ENCODE data around the gene GAS7.

The GAS7 gene

DNA sequence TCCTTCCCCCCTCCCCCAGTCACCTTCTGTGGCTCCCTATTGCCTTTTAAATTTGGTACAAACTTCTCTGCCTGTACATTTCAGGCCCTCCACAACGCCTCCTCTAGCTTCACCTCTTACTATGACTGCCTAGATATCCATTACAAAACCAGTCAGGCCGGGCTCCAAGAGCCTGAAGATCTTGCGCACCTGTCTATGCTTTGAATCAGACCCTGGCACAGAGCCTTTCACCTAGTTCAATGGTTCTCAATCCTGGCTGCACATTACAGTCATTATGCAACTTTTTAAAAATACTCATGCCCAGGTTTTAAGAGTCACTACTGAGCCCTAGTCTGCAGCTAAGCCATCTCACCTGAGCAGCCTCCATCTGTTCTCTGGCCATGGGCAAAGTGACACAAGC lies 1.6 kb upstream of the GAS7 start:
- DNase-seq, result no peak

DNA sequence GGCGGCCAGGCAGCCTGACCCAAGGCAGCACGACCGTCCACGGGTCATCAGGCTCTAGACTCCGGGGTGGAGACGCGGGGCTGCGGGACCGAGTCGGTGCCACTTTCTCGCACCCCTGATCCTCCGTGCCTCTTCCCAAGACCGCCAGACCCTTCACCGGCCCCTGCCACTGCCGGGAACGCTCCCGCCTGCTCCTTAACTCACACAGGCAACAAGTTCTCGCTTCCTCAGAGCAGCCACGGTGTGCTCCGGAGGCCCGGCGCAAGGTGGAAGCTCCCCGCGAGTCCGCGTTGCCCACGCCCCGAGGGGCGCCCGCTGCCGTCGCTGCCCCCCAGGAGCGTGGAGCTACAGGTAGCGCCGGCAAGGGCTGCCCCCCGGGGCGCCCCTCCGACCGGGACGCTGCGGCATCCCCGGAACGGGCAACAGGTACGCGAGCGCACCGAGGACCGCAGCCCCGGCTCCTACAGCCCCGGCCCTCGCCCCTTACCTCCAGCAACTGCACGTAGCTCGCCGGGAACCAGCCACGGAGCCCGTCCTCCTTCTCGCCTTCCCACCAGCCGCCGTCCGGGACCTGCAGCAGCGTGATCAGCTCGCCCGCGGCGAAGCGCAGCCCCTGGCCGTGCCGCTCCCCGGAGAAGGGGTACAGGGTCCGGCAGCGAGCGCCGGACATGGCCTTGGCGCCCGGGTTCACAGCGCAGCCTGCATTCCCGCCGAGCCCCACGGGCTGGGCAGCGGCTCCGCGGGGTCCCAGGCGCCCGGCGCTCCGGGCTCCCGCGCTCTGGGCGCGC lies 491 bp downstream of the GAS7 start:
- DNase-seq, result no peak

DNA sequence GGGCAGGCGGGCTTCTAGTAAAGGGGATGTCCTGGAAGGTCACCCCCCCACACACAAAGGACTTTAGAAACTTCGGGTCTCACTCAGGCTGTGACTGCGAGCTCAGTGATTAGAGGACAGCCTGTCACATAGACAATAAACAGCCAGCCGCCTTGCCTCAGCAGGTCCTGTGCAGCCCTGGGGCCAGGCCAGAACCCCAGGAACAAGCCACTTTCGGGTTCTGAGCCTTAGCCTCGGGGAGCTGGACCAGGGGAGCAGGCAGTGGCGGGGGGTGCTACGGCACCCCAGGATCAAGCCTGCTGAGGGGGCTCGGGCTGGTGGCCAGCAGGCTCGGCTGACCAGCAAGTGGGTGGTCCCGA lies 1.1 kb downstream of the GAS7 start:
- no peak for DNase-seq

DNA sequence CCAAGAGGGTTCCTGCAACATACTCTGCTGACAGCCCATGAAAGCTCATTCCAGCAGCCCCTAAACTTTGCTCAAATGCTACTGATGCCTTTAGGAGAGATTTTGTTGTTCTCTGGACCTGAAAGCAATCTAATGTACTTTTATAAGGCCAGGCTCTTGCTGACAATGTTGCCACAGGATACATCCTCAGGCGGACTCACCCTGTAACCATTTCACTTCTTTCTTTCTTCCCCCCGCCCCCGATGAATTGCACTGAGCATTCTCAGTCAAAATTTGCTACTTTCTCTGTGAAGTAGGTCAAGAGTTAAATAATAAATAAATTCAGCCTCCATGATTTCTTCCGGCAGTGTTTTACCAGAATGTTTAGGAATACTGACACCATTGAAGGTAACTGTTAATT lies 1.5 kb downstream of the GAS7 start:
- DNase-seq, result no peak

DNA sequence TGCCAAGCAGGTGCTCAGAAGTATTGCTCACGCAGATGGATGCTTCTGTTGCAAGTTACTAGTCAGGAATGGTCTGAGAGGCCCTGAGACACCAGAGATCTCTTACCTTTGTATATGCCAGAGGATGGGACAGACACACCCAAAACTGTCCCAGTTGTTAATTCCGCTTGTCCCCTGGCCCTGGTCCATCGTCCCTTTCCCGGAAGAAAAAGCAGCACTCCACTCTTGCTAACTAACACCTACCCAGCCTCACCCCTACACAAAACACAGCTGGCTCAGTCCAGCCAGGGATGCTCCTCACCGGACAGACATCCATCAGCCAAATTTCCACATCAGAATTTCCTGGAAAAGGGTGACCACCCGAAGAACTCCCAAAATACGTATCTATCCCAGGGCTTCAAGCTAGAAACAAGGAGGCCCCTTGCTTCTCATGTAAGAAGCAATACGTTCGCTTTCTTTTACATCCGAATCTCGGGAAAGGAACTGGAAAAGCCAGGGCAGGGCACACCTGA lies 2.0 kb downstream of the GAS7 start:
- DNase-seq, result no peak

DNA sequence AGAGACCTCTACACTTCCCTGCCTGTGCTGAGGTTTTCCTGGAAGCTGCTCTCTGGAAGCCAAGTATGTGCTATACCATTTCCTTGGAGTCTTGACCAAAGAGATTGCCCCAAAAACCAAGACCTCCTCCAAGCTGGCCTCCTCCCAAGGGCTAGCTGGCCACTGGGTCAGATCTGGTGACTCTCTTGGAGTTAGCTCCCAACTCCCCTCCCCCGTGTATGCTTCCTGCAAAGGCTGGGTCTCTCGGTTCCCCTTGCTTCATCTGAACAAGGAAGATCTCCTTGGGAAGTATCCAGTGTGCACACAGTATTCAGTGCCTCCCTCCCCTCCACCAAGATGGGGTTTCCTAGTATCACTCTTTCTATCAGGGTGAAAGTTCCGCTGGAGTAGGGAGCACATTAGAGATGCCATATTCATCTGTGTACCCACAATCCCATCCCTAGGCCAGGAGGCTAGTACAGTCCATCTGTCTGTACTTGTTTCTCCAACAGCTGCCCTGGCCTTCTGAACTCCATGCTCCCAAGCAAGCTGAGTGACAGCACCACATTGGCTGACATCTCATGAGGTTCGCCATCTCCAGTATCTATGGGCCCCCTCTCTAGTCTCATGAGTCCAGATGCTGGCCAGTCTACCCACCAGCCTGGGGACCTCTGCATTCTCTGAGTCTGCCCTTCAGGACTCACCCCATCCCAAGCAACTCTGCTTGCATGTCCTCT lies 3.2 kb downstream of the GAS7 start:
- no peak for DNase-seq

DNA sequence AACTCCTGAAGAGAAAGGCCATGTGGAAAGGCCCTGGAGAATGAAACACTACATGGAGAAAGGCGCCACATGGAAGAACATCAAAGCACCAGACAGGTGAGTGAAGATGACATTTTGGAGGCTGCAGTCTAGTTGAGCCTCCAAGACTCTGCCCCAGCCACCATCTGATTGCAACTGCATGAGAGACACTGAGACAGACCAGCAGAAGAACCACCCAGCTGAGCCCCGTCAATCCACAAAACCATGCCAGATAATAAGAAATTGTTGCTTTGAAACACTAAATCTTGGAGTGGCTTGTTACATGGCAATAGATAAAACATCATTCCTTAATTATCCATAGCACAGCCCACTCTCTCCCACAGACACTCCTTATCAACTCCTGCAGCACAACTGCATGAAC lies 4.8 kb downstream of the GAS7 start:
- DNase-seq, result no peak

DNA sequence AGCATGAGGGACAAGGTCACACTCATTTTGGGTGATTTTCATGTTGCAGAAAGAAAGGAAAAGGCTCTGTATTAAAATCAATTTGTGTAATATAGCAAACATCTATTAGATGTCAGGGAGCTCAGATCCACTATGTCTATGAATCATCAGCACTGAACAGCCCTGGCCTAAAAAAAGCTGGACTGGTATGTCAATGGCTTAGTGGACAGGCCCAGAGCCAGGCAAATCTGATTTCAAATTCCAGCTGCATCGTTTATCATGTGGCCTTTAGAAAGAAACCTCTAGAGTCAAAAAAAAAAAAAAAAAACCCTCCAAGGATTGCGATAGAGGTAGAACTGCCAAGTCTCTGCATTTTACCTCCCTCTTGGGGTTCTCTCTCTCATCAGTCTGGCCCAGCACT lies 5.4 kb downstream of the GAS7 start:
- DNase-seq, result no peak

DNA sequence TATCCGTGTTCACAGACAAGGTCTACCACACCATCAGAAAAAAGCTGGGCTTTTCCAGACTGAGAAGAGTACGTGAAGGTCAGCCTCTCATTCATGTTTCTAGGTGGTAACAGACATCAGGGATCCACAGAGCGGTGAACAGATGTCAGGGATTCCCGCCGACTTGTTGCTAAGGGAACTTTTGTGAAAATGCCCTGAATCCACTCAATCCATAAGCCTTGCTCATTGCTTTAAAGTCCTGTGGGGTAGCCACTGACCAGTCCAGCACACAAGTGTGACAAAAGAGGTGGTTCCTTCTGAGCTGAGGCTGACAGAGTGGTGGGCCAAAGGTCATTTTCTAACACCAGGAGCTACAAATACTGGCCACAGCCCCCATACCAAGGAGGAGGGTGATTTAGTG lies 5.9 kb downstream of the GAS7 start:
- no peak for DNase-seq

DNA sequence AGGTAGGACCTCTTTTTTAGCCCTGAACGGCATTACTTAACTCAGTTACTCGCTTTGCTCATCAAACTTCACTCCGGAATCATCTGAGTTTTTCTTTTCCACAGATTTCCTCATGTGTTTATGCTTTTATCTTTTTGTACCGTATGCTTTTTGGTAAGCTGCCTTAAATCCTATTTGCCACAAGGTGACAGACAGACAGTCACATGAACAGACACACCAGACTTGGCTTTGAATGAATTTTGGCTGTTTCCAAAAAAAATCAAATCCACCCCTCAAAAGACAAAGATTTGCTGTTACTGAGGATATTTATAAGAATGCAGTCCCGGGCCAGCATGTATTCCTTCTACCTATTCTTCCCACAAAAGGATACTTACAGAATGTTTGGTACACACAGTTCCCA lies 10.9 kb downstream of the GAS7 start:
- no peak for DNase-seq

DNA sequence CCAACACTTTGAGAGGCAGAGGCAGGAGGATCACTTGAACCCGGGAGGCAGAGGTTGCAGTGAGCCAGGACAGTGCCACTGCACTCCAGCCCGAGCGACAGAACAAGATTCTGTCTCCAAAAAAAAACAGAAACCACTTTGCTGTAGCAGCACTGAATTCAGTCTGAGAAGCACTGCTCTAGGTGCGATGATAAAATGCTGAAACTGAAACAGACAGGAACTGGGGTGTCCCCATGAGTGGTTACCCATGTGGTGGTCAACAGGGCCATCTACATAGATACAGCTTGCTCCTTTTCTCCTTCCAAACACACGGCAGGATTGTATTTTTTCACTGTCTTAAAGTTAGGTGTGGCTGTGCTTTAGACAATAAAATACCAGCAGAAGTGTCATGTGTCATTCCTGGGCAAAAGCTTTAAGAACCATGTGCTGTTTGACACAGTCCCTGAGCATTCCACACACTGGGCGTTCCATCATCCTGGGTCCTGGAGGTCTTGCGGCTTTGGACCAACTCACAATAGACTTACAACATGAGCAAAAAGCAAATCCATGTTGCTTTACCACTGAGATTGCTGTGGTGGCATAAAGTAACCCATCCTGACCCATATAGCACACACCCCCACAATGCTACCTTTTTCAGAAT lies 11.5 kb downstream of the GAS7 start:
- DNase-seq, result no peak

DNA sequence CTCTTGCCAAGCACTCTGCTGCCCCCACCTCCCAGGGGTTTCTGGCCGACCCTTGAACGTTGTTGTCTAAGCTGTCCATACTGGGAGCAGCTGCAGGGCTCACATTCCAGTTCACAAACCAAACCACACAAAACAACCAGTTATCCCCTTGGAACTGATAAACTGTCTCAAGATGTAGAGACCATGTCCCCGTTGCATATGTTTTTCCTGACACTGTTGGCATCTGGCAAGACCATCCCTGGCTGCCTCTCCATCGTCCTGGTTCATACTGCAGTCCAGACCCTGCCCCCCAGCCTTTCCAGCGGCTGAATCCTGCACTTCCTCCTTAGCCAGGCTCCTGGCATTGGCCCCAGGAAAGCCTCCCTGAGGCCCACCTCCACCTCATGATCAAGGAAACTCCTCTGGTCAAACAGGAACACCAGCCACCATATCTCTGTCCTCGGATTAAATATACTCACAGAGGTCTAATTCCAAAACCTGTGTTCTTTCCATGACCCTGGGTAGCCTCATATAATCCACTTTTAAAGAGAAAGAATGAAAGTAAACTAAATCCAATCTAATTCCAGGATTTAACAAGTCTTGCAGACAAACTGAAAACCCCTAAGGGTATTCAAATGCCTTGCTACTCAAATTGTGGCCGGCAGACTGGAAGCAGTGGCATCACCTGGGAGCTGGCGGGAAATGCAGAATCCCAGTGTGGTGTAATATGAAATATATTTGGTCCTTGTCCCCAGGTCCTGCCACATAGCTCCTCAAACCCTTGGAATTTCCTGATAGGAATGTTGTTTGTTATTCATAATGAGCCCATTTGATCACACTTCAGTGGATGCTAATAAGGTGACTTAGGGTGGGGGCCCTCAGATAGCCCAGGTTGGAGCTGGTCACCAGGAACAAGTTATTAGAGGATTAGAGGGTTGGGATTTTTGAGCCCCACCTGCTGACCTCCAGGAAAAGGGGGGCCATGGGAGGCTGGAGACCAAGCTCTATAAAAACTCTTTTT lies 14.2 kb downstream of the GAS7 start:
- no peak for DNase-seq

DNA sequence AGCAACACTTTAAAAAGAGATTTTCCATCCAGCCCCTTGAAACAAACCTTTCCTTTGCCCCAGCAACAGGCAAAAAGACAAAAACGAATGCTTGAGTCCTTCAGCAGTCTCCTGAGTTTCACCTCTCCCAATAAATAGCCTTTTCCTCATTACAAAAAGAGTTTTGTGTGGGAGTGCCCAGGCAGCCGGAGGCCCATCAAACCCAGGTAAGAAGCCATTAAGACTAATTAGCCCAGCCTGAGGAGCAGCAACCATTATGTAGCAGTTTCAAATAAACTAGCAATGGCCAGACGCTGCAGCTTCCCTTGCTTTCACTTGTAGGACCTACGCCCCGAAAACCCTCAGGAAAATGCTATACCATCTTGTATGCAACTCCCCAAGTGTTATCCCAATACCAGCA lies 15.6 kb downstream of the GAS7 start:
- no peak for DNase-seq

DNA sequence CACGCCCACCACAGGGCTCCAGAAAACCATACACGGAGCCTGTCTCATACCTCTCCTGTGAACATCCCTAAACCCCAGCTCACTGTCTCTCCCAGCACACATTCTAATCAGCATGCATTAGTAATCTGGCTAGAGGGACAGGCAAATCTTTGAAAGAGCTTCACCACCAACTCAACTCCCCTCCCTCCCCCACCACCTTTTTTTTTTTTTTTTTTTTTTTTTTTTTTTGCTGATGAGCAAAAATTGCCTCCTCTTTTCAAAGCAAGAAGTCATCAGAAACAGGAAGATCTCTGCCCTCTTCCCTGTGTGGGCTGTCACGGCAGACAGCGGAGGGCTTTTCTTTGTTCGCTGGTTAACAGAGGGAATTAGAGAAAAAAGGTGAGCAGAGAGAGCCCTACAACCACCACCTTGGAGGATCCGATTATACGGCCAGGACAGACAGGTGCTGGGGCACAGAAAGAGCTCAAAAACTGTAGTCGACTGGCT lies 19.9 kb downstream of the GAS7 start:
- no peak for DNase-seq

DNA sequence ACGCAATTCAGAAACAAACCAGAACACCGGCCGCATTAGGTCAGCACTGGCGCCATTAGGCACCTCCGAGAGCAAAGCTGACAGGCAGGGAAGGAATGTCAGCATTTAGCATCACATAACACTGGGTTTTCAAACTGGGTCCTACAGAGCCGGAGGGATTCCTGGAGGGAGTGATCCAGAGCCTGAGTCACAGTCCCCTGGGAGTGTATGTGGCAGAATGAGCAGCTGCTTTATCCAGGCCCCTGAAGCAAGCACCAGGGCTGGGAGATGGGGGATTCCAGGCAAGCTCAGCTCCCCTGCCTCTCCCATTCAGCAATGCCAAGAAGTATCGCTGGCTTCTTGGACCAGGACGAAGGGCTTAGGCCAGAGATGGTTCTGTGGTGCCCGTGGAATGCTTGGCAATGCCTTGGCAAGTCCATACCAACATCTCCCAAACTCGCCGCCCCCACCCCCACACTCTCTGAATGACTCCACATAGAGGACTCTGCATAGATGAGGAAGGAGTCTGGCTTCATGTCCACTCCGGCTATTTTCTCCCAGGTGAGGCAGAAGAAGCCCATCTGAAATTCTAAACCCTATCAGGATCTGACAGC lies 20.4 kb downstream of the GAS7 start:
- DNase-seq, result no peak

DNA sequence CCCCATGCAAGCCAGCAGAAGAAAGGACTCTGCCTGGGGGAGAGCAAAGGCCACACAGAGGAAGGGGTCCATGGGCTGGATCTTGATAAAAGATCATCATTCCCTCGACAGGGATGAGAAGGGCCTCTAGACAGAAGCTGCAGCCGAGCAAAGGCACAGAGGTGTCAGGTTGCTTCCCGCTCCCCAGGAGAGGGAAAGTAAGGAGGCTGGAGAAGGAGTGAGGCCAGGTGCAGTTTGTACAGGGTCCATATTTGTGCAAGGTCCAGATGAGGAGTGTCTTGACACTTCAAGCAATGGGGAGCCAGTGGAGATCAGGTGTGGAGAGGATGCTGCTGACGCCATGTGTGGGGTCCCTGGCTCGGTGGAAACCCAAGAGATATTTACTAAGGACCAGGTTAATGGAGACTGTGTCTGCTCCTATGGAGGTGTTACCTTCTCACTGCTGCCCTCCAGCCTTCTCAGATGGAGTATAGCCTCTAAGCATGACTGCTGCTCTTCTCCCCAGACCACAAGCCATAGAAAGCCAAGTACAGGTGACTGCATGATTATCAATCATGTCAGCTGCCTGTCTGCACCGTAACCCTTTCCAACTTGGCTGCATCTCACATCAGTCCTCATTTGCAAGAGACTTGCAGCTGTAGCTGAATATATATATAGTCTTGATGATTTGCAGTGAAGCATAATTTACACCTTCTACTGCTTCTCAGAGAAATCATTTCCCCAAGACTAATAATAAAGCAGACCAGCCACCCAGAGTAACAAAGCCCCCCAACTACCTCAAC lies 21.1 kb downstream of the GAS7 start:
- no peak for DNase-seq

DNA sequence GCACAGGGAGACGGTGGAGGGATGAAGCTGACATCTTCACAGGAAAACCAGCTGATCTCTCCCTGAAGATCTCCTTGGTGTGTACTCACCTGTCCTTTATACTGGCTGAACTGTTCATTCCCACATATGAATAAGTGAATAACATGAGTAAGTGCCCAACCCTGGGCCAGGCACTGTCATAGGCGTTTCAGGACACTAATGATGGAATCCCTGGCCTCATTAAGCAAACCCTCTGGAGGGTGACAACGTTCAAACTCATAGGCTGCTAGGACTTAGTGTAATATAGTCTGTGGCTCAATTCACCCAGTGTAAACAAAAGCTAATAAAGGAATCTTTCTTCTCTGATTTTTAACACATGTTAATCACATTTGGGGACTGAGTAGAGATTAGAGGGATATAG lies 24.5 kb downstream of the GAS7 start:
- DNase-seq, result no peak

DNA sequence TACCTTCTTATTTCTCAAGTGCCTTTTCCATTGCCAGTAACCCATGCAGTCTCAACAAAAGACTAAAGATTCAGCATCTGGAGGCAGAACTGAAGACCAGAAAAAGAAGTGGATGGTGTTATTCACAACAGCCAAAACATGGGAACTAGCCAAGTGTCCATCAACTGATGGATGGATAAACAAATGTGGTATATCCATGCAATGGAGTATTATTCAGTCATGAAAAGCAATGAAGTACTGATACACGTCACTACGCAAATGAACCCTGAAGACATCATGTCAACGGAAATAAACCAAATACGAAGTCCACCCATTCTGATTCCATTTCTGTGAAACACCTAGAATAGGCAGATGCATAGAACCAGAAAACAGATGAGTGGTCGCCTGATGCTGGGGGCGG lies 25.6 kb downstream of the GAS7 start:
- no peak for DNase-seq

DNA sequence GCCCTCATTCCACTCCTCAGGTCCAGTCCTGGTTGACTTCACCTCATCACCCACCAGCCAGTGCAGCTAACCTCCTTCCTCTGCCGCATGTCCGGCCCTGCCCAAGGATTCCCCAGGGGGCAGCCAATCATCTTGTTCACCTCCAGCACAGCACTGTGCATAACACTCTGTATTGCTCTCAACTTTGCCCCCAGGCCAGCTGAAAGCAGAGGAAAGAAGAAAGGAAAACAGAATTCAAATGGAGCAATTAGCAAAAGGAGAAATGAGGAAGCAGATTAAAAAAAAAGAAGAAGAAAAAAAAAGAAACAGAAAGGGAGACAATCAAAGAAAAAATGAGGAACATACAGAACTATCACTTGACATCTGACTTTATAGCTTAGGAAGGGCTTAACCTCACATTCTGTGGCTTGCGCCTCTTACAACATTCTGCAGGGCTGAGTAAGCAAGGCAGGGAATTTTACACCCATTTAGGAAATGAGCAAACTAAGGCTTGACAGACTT lies 26.1 kb downstream of the GAS7 start:
- DNase-seq, result no peak

DNA sequence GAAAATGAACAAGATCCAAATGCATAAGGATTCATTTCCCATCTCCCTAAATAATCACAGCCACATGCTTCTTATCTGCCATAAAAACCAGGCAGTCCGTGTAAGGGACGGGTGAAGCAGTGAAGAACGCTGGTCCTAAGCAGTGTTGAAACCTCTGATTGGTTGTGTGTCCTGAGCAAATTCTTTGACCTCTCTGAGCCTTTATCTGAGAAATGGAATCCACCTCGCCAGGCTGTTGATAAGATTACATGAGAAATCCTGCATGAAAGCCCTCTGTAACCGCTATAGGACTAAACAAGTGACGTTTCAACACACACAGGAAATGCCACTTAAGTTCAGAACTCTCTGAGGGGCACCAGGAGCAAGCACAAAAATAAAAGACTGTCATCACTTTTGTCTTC lies 26.8 kb downstream of the GAS7 start:
- no peak for DNase-seq

DNA sequence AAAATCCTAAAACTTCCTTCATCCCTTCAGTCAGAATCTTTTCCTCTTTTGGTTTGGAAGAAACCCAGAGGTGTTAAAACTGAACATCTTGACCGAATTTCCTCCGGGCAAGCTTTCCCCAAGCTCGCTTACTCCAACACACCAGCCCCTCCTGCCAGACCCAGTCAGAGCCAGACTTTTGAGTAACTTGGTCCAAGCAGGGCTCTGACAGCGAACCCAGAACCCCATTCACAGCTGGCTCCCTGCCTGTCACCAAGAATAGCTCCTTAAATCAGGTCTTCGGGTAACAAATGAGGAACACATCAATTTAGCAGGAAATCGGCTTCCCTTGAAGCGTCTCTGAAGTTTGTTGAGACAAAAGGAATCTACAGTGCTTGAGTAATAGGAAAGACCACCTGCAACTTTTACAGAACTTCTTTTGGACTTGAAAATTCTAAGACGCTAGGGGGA lies 27.3 kb downstream of the GAS7 start:
- no peak for DNase-seq
